Thymus (tissue), 11 donors: ENCODE data around the gene NOBOX. TPM values are rescaled to one million over a fixed set of nuclear protein-coding genes. Genes with fewer than 3 reads are reported as not detected.
"Not testable (repeated sequence)": the region's sequence is repeated elsewhere in the genome, so short reads cannot be mapped to it uniquely, and the experiment has no call there.

Source experiments
- DNase-seq, 9 donors: peaks; one replicate each; pipeline ENCODE4 v3.0.0-alpha.2; 2013; ENCODE audit warnings: low spot score in 9 of 9, low read depth in 6 of 9, missing footprints in 1 of 9
- H3K27ac ChIP-seq, 2 donors: one replicate each; pipeline ENCODE4 v1.5.1; 2013; ENCODE audit warnings: control low read depth in 1 of 2, low read depth in 1 of 2, low read length in 1 of 2, mild to moderate bottlenecking in 1 of 2, moderate library complexity in 1 of 2
- H3K27me3 ChIP-seq, 2 donors: one replicate each; pipeline ENCODE4 v1.5.1; 2013; ENCODE audit warnings: low read length in 1 of 2; ENCODE audit not compliant: control insufficient read depth in 2 of 2, insufficient read depth in 1 of 2
- H3K36me3 ChIP-seq, 2 donors: one replicate each; pipeline ENCODE4 v1.5.1; 2013; ENCODE audit warnings: low read length in 1 of 2, mild to moderate bottlenecking in 1 of 2, moderate library complexity in 1 of 2; ENCODE audit not compliant: control insufficient read depth in 2 of 2, insufficient read depth in 2 of 2
- H3K4me1 ChIP-seq, 2 donors: one replicate each; pipeline ENCODE4 v1.5.1; 2013; ENCODE audit warnings: low read length in 2 of 2; ENCODE audit not compliant: control insufficient read depth in 2 of 2, insufficient read depth in 2 of 2
- H3K4me3 ChIP-seq, 2 donors: one replicate each; pipeline ENCODE4 v1.5.1; 2013; ENCODE audit warnings: low read length in 2 of 2, control low read depth in 1 of 2, mild to moderate bottlenecking in 1 of 2
- H3K9me3 ChIP-seq, 2 donors: one replicate each; pipeline ENCODE4 v1.5.1; 2013; ENCODE audit warnings: low read length in 1 of 2, mild to moderate bottlenecking in 1 of 2; ENCODE audit not compliant: control insufficient read depth in 2 of 2, insufficient read depth in 1 of 2
- WGBS: extraction: QIAGEN DNeasy Blood & Tissue Kit; methylation state at CpG from one replicate; pipeline ENCODE4 v1.1.7; 2013; 5-methylcytosine and 5-hydroxymethylcytosine counted together
- polyA plus RNA-seq: library from polyadenylated mRNA; stranded (reverse); fragments of 200-250 nt; gene quantifications from one replicate; pipeline ENCODE4 v1.2.3, GENCODE V29; 2013
- total RNA-seq: library from RNA; stranded (reverse); fragments of 120-200 nt; gene quantifications from one replicate; pipeline ENCODE4 v1.2.4, GENCODE V29; 2013
- donor health status: healthy.

Gene NOBOX
- total and polyA plus RNA-seq, 2 donors, result not detected

DNA sequence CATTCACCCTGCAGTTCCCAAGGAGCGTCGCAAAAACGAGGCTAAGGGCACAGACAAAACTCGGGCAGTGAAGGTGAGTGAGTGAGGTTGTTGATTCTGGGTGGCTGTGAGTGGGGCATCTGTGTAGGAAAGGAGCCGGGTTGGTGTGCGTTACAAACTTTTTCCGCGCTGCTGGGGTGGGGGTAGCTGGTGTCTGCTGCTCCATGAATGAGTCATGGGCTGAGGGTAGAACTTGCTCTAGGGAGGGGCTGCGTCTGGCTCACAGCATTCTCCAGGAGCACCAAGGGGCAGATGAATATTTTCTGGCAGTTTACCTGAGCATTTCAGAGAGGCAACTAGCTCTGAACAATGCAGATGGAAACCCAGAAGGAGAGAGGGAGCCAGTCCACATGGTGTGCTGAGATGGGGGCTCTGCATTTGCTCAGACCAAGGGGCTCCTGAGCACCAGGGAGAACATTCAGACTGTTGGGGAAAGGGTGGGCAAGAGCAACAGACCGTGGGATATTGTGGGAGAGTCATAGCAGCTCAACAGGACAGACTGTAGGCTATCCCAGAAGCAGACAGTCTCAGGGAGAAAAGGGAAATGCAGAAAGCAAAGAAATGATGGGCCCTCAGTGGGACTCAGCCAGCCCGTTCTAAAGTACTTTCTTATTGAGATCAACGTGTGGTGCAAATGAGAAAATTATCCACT is 18.8 kb downstream of the NOBOX start:
- H3K36me3 ChIP-seq, result no peaks in the 10 kb centered on the region
- 91% methylated on average over 12 of the region's 12 CpGs for WGBS
- no peak for DNase-seq
- no peak overlapping the region for H3K27ac ChIP-seq
- H3K9me3 ChIP-seq, result no peaks in the 10 kb centered on the region
- H3K27me3 ChIP-seq, result no peaks in the 10 kb centered on the region
- H3K4me3 ChIP-seq, result no peak overlapping the region
- no peaks in the 10 kb centered on the region for H3K4me1 ChIP-seq

DNA sequence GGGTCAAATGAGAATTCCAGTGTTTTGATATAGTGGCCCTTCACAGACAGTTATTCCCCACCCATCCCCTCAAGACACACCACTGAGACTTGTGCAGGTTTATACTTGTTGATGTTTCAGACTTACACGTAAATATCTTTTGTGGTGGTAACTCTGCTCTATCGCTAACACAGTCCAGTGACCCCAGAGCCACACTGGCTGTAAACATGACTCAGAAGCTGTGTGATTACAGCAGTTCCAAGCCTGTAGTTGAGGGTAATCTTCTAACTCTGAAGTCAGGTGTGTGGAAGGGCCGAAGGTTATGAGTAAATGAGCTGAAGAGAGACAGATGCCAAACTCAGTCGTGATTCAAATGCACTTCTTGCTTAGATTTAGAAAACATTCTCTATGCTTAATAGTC is 19.4 kb downstream of the NOBOX start:
- no peak for DNase-seq
- Histone ChIP-seq H3K9me3 (no peaks in the 10 kb centered on the region), H3K4me1 (no peaks in the 10 kb centered on the region), H3K4me3 (no peak overlapping the region), H3K27ac (no peak overlapping the region), H3K36me3 (no peaks in the 10 kb centered on the region), H3K27me3 (no peaks in the 10 kb centered on the region)
- WGBS, result 94% methylated on average over 4 of the region's 4 CpGs

GRCh38 chr7:144379776-144380384 is 23.6 kb downstream of the NOBOX start:
- H3K36me3 ChIP-seq, result no peaks in the 10 kb centered on the region
- no peak overlapping the region for H3K27ac ChIP-seq
- H3K4me3 ChIP-seq, result no peak overlapping the region
- 98% methylated on average over 11 of the region's 11 CpGs for WGBS
- H3K4me1 ChIP-seq, result no peaks in the 10 kb centered on the region
- no peaks in the 10 kb centered on the region for H3K9me3 ChIP-seq
- DNase-seq, result no peak
- H3K27me3 ChIP-seq, result no peaks in the 10 kb centered on the region

DNA sequence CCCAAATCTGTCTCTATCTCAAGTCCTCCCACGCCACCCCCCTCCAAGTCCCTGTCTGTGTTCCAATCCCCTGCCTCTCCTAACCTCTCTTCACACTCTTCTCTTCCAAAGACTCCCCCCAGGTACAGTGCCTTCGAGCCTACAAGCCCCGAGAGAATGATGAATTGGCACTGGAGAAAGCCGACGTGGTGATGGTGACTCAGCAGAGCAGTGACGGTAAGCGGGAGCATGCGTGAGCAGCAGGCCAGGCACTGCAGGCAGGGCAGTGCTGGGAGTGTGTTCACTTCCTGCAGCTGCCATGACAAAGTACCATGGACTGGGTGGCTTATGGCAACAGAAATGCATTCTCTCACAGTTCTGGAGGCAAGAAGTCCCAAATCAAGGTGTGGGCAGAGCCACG is 24.8 kb downstream of the NOBOX start:
- Histone ChIP-seq H3K27me3 (no peaks in the 10 kb centered on the region), H3K4me3 (no peak overlapping the region), H3K4me1 (no peaks in the 10 kb centered on the region), H3K27ac (no peak overlapping the region), H3K36me3 (no peaks in the 10 kb centered on the region), H3K9me3 (no peaks in the 10 kb centered on the region)
- WGBS, result 95% methylated on average over 9 of the region's 9 CpGs
- no peak for DNase-seq

DNA sequence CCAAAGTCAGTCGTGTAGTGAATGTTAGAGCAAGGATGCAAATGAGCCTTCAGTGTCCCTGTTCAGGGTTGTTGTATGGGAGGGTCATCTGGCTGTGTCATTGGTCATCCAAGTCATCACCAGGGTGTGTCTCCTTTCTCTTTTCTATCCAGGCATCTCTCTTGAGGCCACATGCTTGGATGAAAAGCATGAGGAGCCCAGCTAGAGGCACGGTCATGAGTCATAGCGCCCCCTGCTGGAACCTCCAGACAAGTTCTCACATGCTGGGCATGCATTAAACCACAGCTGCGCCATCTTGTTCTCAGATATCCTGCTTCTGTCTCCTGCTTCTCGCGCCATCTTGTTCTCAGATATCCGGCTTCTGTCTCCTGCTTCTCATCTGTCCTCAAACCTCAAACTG is 34.3 kb downstream of the NOBOX start:
- not testable (repeated sequence) for H3K27ac ChIP-seq, H3K4me3 ChIP-seq, H3K27me3 ChIP-seq, H3K4me1 ChIP-seq, DNase-seq, H3K9me3 ChIP-seq, H3K36me3 ChIP-seq
- WGBS, result no CpG with 5 or more reads among the region's 7 CpGs

GRCh38 chr7:144367250-144367649 is 36.2 kb downstream of the NOBOX start:
- not testable (repeated sequence) for H3K4me3 ChIP-seq, H3K36me3 ChIP-seq, H3K27ac ChIP-seq, H3K4me1 ChIP-seq, H3K27me3 ChIP-seq, DNase-seq, H3K9me3 ChIP-seq
- WGBS, result no CpG with 5 or more reads among the region's 9 CpGs

DNA sequence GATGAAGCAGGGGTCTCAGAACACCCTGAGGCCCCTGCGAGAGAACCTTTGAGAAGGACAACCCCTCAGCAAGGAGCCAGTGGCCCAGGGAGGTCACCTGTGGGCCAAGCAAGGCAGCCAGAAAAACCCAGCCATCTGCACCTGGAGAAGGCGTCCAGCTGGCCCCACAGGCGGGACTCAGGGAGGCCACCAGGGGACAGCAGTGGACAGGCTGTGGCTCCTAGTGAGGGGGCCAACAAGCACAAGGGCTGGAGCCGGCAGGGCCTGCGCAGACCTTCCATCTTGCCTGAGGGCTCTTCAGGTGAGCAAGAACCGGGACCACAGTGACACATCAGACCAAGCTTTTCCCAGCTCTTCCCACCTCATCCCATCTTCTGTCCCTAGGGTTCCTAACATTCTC is 38.0 kb downstream of the NOBOX start:
- no CpG with 5 or more reads among the region's 6 CpGs for WGBS
- not testable (repeated sequence) for DNase-seq, H3K4me1 ChIP-seq, H3K27ac ChIP-seq, H3K36me3 ChIP-seq, H3K4me3 ChIP-seq, H3K27me3 ChIP-seq, H3K9me3 ChIP-seq

GRCh38 chr7:144362061-144362460 is 41.4 kb downstream of the NOBOX start:
- H3K27ac ChIP-seq, H3K36me3 ChIP-seq: not testable (repeated sequence)
- WGBS, result no CpG with 5 or more reads among the region's 3 CpGs

DNA sequence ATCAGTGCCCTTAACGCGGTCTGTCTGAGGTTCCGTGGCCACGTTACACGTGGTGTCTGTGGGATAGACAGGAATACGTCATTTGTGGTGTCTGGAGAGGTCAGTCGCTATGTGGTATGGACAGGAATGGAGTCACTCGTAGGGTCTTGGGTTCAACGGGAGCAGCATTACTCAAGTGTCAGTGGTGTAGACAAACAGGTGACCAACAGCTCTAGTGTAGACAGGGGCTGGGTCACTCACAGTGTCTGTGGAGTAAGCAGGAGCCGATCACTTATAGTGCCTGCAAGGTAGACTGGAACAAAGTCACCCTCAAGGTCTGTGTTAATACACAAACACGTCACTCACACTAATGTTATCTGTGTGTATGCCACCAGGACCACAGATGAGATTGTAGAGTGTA is 46.6 kb downstream of the NOBOX start:
- not testable (repeated sequence) for H3K36me3 ChIP-seq, H3K27ac ChIP-seq, H3K4me1 ChIP-seq, H3K27me3 ChIP-seq, H3K4me3 ChIP-seq, H3K9me3 ChIP-seq, DNase-seq
- WGBS, result 97% methylated on average over 2 of the region's 11 CpGs

More at GRCh38 chr7:144362061-144362460, 41.4 kb downstream of the NOBOX start:
- H3K4me3 ChIP-seq, DNase-seq, H3K4me1 ChIP-seq, H3K27me3 ChIP-seq, H3K9me3 ChIP-seq: not testable (repeated sequence)
